Tongue (tissue), 2 donors: ENCODE data around the gene CCRL2. TPM values are rescaled to one million over a fixed set of nuclear protein-coding genes. Genes with fewer than 3 reads are reported as not detected.

Experiments used
- DNase-seq: peaks from one replicate; pipeline ENCODE4 v3.0.0-alpha.2; 2015
- total RNA-seq: library from RNA; depleted of rRNA; stranded (reverse); fragments of >200 nt; gene quantifications from one replicate; pipeline ENCODE4 v1.2.3, GENCODE V29; 2014

CCRL2 gene, protein sequence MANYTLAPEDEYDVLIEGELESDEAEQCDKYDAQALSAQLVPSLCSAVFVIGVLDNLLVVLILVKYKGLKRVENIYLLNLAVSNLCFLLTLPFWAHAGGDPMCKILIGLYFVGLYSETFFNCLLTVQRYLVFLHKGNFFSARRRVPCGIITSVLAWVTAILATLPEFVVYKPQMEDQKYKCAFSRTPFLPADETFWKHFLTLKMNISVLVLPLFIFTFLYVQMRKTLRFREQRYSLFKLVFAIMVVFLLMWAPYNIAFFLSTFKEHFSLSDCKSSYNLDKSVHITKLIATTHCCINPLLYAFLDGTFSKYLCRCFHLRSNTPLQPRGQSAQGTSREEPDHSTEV
- total RNA-seq: 3.7 TPM

DNA sequence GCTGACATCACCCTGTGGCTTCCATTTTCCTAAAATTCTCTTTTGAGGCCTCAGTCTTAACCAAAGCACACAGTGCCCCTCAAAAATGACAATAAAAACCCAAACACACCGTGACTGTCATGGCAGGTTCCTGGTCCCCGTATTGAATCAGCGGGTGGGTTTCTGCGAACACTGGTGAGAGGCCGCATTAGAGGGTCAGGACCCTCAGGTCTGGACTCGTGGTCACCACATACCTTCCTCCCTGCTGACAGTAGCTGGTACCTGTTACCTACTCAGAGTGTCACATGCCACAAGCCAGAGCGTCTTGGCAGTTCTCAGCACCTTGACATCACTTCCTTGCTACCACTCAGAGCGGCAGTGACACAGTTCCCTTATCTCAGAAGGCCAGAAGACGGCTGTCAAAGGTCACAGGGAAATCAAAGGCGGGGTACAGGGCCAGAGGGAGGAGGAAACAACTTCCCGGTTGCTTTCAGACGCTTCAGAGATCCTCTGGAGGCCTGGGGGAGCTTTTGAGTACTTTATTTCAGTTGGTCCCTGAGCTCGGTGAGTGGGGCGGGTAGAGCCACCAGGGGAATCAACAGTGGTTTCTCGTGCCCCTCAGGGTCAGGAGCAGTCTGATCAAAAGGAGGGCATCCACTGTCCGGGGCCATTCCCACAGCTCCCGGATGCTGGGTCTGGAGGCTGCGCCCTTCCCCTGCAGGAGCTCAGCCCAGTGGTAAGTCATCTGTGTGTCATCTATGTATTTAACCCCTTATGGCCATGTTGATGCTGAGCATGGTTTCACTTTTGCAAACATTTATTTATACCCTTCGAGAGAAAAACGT is at the start of gene CCRL2, which contains the start of gene CCR5AS:
CCRL2 (plus strand) TSS at position 472 of the 824 bp plus-strand sequence. CDS start 821 bp downstream, outside the sequence.
CCR5AS (minus strand) TSS at position 279 of the 824 bp plus-strand sequence.
- DNase-seq: no peak

DNA sequence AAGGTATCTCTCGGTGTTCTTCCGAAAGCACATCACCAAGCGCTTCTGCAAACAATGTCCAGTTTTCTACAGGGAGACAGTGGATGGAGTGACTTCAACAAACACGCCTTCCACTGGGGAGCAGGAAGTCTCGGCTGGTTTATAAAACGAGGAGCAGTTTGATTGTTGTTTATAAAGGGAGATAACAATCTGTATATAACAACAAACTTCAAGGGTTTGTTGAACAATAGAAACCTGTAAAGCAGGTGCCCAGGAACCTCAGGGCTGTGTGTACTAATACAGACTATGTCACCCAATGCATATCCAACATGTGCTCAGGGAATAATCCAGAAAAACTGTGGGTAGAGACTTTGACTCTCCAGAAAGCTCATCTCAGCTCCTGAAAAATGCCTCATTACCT is 48.6 kb upstream of the CCRL2 start:
- DNase-seq: no peak

DNA sequence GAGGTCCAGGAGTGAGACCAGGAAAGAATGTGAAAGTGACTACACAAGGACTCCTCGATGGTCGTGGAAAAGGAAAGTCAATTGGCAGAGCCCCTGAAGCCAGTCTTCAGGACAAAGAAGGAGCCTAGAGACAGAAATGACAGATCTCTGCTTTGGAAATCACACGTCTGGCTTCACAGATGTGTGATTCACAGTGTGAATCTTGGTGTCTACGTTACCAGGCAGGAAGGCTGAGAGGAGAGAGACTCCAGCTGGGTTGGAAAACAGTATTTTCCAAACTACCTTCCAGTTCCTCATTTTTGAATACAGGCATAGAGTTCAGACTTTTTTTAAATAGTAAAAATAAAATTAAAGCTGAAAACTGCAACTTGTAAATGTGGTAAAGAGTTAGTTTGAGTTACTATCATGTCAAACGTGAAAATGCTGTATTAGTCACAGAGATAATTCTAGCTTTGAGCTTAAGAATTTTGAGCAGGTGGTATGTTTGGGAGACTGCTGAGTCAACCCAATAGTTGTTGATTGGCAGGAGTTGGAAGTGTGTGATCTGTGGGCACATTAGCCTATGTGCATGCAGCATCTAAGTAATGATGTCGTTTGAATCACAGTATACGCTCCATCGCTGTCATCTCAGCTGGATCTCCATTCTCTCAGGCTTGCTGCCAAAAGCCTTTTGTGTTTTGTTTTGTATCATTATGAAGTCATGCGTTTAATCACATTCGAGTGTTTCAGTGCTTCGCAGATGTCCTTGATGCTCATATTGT is 47.1 kb upstream of the CCRL2 start:
- peak; percentile 76 for DNase-seq

DNA sequence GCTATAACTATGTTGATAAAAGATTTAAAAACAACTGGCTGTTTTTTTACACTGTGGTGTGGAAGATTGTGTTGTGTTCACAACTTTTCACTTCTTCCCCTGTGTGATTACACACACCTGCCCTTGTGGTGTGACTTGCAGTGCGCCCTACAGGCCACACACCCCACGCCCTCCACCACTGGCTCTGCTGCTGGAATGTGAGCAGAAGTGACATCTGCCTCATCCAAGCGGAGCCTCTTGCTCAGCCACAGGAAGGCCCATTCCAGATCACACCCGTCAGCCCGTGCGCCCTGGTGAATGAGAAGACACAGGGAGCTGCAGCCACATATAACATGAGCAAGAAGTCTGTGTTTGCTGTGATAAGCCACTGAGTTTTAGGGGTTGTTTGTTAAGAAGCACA is 46.2 kb upstream of the CCRL2 start:
- no peak for DNase-seq

DNA sequence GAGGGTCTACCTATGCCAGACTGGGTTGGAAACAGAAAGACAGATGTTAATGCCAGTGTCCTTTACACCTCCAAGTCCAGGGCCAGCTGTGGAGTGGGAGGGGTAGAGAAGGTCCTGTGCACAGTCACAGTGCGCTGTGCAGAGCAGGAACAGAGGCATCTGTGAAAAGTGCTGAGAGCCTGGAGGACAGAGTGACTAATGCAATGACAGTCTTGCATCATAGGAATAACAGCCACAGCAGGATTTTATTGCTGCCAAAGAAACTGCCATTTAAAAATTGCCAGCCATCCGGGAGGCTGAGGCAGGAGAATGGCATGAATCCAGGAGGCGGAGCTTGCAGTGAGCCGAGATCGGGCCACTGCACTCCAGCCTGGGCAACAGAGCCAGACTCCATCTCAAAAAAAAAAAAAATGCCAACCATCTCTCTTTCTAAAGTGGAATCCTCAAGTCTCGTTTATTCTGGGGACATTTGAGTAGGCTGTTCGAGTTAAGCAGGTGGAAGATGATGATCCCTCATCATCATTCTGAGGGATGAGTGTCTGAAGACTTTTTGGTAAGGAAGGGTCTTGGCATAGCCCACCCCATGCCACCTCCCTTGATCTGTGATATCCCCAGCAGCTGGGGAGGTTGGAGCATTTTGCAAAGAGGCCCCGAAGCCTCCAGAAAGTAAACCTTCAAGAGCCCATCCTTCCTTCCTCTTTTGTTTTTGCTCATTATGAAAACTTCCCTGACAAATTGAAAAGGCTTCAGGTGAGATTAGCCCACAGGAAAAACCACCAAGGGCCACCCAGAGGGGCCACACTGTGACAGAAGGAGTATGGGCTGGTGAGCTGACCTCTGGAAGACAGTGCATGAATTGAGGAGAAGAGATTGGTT is 45.4 kb upstream of the CCRL2 start:
- no peak for DNase-seq

DNA sequence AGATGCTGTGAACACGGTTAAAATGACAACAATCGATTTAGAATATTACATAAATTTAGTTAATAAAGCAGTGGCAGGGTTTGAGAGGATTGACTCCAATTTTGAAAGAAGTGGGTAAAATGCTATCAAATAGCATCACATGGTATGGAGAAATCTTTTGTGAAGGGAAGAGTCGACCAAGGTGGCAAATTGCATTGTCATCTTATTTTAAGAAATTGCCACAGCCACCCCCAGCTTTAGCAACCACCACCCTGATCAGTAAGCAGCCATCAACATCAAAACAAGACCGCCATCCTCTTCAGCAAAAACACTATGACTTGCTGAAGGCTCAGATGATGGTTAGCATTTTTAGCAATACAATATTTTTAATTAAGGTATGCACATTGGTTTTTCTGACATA is 42.0 kb upstream of the CCRL2 start:
- no peak for DNase-seq

DNA sequence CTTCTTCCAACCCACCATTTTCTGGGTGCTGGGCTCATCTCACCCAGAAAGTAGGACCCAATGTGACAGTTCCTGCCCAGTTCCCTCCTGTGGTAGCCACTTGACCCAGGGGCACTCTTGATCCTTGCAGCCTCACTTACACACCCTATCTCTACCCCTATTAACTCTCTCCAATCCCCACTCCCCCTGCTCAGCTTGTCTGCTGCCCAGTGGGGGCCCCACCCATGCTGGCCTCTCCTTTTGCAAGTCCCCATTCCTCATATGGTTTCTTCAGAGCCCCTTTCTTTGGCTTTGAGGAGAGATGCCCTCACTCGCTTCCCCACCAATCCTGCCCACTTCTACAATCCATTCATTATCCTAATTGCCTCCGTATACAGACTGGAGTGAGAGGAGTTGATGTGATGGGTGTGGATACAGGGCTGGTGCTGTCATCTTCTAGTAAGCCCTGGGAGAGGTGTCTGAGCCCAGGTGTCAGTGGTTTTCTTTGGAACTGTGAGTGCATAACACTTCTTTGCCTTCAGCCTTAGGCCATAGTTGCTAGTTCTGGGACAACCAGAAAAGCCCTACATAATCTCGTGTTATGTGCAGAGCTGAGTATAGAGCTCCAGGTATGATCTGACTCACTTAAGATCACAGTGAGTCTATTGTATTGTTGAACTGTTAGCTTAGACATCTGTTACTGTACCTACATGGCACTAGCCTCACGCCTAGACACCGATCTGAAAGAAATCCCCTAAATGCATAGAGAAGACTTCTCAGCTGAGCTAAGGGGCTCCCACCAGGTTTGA is 41.1 kb upstream of the CCRL2 start:
- DNase-seq: no peak

DNA sequence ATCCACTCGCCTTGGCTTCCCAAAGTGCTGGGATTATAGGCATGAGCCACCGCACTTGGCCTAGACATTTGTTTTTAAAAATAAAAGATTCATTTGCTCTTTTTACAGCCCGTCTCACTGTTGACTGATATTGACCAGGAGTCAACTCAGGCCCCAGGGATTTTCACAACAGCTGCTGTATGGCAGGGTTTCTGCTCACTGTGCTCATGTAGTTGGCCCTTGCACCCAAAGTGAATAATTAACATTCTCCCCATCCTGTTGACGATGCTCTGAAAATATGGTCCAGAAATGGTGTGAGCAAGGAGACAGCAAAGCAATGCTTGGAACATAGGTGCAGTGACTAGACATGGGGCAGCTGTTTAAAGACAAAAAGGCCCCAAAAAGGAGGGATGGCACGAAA is 39.2 kb upstream of the CCRL2 start:
- DNase-seq: no peak

DNA sequence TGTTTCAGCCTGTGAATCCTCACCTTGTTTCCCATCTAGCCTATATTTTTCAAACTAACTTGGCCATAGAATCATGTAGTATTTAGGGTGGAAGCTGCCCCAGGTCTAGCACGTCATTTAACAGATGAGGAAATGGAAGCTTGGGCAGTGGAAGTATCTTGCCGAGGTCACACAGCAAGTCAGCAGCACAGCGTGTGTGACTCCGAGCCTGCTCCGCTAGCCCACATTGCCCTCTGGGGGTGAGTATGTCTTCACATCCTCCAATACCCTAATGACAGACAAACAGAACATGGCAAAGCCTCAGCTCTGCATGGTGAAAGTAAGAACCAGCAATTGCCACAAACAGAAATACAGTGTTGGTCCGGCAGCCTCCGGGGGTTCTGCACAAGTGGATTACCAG is 38.5 kb upstream of the CCRL2 start:
- DNase-seq: peak; percentile 28

DNA sequence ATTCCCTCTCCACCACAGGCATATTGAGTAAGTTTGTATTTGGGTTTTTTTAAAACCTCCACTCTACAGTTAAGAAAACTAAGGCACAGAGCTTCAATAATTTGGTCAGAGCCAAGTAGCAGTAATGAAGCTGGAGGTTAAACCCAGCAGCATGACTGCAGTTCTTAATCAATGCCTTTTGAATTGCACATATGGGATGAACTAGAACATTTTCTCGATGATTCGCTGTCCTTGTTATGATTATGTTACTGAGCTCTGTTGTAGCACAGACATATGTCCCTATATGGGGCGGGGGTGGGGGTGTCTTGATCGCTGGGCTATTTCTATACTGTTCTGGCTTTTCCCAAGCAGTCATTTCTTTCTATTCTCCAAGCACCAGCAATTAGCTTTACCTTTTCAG is 37.9 kb upstream of the CCRL2 start:
- DNase-seq: no peak

DNA sequence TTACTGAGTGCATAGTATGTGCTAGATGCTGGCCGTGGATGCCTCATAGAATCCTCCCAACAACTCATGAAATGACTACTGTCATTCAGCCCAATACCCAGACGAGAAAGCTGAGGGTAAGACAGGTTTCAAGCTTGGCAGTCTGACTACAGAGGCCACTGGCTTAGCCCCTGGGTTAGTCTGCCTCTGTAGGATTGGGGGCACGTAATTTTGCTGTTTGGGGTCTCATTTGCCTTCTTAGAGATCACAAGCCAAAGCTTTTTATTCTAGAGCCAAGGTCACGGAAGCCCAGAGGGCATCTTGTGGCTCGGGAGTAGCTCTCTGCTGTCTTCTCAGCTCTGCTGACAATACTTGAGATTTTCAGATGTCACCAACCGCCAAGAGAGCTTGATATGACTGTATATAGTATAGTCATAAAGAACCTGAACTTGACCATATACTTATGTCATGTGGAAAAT is 37.4 kb upstream of the CCRL2 start:
- DNase-seq: no peak

DNA sequence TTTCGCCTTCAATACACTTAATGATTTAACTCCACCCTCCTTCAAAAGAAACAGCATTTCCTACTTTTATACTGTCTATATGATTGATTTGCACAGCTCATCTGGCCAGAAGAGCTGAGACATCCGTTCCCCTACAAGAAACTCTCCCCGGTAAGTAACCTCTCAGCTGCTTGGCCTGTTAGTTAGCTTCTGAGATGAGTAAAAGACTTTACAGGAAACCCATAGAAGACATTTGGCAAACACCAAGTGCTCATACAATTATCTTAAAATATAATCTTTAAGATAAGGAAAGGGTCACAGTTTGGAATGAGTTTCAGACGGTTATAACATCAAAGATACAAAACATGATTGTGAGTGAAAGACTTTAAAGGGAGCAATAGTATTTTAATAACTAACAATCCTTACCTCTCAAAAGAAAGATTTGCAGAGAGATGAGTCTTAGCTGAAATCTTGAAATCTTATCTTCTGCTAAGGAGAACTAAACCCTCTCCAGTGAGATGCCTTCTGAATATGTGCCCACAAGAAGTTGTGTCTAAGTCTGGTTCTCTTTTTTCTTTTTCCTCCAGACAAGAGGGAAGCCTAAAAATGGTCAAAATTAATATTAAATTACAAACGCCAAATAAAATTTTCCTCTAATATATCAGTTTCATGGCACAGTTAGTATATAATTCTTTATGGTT is 36.1 kb upstream of the CCRL2 start, which contains the start of gene CCR5:
CCR5 (plus strand) TSS at position 108 of the 680 bp plus-strand sequence. CDS start 1,957 bp downstream, outside the sequence.
- no peak for DNase-seq

DNA sequence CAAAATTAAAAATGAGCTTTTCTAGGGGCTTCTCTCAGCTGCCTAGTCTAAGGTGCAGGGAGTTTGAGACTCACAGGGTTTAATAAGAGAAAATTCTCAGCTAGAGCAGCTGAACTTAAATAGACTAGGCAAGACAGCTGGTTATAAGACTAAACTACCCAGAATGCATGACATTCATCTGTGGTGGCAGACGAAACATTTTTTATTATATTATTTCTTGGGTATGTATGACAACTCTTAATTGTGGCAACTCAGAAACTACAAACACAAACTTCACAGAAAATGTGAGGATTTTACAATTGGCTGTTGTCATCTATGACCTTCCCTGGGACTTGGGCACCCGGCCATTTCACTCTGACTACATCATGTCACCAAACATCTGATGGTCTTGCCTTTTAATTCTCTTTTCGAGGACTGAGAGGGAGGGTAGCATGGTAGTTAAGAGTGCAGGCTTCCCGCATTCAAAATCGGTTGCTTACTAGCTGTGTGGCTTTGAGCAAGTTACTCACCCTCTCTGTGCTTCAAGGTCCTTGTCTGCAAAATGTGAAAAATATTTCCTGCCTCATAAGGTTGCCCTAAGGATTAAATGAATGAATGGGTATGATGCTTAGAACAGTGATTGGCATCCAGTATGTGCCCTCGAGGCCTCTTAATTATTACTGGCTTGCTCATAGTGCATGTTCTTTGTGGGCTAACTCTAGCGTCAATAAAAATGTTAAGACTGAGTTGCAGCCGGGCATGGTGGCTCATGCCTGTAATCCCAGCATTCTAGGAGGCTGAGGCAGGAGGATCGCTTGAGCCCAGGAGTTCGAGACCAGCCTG is 35.3 kb upstream of the CCRL2 start:
- DNase-seq: no peak

DNA sequence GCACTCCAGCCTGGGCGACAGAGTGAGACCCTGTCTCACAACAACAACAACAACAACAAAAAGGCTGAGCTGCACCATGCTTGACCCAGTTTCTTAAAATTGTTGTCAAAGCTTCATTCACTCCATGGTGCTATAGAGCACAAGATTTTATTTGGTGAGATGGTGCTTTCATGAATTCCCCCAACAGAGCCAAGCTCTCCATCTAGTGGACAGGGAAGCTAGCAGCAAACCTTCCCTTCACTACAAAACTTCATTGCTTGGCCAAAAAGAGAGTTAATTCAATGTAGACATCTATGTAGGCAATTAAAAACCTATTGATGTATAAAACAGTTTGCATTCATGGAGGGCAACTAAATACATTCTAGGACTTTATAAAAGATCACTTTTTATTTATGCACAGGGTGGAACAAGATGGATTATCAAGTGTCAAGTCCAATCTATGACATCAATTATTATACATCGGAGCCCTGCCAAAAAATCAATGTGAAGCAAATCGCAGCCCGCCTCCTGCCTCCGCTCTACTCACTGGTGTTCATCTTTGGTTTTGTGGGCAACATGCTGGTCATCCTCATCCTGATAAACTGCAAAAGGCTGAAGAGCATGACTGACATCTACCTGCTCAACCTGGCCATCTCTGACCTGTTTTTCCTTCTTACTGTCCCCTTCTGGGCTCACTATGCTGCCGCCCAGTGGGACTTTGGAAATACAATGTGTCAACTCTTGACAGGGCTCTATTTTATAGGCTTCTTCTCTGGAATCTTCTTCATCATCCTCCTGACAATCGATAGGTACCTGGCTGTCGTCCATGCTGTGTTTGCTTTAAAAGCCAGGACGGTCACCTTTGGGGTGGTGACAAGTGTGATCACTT is 34.3 kb upstream of the CCRL2 start:
- peak; percentile 20 for DNase-seq

DNA sequence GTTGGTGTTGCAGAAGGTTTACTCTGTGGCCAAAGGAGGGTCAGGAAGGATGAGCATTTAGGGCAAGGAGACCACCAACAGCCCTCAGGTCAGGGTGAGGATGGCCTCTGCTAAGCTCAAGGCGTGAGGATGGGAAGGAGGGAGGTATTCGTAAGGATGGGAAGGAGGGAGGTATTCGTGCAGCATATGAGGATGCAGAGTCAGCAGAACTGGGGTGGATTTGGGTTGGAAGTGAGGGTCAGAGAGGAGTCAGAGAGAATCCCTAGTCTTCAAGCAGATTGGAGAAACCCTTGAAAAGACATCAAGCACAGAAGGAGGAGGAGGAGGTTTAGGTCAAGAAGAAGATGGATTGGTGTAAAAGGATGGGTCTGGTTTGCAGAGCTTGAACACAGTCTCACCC is 32.3 kb upstream of the CCRL2 start:
- DNase-seq: no peak

DNA sequence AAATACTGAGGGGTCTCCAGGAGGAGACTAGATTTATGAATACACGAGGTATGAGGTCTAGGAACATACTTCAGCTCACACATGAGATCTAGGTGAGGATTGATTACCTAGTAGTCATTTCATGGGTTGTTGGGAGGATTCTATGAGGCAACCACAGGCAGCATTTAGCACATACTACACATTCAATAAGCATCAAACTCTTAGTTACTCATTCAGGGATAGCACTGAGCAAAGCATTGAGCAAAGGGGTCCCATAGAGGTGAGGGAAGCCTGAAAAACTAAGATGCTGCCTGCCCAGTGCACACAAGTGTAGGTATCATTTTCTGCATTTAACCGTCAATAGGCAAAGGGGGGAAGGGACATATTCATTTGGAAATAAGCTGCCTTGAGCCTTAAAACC is 31.8 kb upstream of the CCRL2 start:
- no peak for DNase-seq

DNA sequence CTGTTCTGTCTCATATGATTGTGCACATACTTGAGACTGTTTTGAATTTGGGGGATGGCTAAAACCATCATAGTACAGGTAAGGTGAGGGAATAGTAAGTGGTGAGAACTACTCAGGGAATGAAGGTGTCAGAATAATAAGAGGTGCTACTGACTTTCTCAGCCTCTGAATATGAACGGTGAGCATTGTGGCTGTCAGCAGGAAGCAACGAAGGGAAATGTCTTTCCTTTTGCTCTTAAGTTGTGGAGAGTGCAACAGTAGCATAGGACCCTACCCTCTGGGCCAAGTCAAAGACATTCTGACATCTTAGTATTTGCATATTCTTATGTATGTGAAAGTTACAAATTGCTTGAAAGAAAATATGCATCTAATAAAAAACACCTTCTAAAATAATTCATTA is 31.2 kb upstream of the CCRL2 start:
- no peak for DNase-seq

DNA sequence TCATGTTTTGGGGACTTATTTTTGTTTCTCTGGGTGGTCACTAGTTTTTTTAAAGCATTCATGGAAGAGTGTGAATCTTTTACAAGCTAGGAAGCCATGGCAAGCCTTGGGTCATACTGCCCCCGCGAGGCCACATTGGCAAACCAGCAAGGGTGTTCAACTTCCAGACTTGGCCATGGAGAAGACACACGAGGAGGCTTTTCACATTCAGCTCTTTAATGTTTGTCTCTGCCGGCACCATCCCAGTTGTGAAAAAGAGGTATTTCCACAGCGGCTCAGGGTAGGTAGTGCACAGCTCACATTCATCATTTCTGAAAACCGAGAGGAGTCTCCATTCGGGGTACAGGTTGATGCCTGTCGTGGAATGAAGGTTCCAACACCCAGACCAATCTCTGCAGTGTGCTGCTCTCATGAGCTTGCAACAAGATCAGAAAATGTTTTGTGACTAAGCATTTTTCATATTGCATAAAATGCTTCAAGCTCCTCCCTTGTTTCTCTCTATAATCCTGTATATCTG is 28.6 kb upstream of the CCRL2 start:
- peak; percentile 78 for DNase-seq
